Activated CD8-positive, alpha-beta T cell treated with anti-CD3 and anti-CD28 coated beads for 36 hours (primary cell): ENCODE data around the gene PRKCE. TPM values are rescaled to one million over a fixed set of nuclear protein-coding genes. Genes with fewer than 3 reads are reported as not detected.

Experiments used
- ATAC-seq: fragments of 200-7000 bp; cut with Tn5 transposase; one replicate; pipeline ENCODE4 v1.10.0; 2021; ENCODE audit warnings: mild to moderate bottlenecking, moderate library complexity
- CTCF ChIA-PET: fragments of 350-600 bp; sonication (Branson Sonifier 250); formaldehyde crosslinking; loops from one replicate; lab custom pipeline; 2021; ENCODE audit warnings: antibody characterized with exemption; lab: Charles Lee
- POLR2A ChIA-PET: fragments of 350-600 bp; sonication (Branson Sonifier 250); formaldehyde crosslinking; loops from one replicate; lab custom pipeline; 2021; ENCODE audit warnings: antibody characterized with exemption; lab: Charles Lee
- DNase-seq: peaks from one replicate; pipeline ENCODE4 v3.0.0-alpha.2; 2020
- H3K27ac Mint-ChIP-seq: one replicate; pipeline ENCODE4 v1.8.0; 2021; ENCODE audit warnings: mild to moderate bottlenecking, mixed read lengths
- H3K27me3 Mint-ChIP-seq: one replicate; pipeline ENCODE4 v1.8.0; 2021; ENCODE audit warnings: mixed read lengths
- H3K36me3 Mint-ChIP-seq: one replicate; pipeline ENCODE4 v1.8.0; 2021; ENCODE audit warnings: low read depth, mixed read lengths
- H3K4me1 Mint-ChIP-seq: one replicate; pipeline ENCODE4 v1.8.0; 2021; ENCODE audit warnings: low read depth, mixed read lengths
- H3K4me3 Mint-ChIP-seq: one replicate; pipeline ENCODE4 v1.8.0; 2021; ENCODE audit warnings: mild to moderate bottlenecking, moderate library complexity, mixed read lengths
- H3K9me3 Mint-ChIP-seq: one replicate; pipeline ENCODE4 v1.8.0; 2021; ENCODE audit warnings: mixed read lengths
- intact Hi-C: fragments of 100-400 bp; cut with micrococcal nuclease; formaldehyde crosslinking; loops from one replicate; pipeline ENCODE4 v1.10.0; 2022
- total RNA-seq, 2 experiments: library from RNA; stranded (reverse); gene quantifications; one replicate each; pipeline ENCODE4 v1.2.3, GENCODE V29; 2021
- TF ChIP-seq, protein P1 (sequence below): fragments of 200-600 bp; IDR thresholded peaks from one replicate; pipeline ENCODE4 v1.8.0; 2022; ENCODE audit warnings: antibody characterized with exemption, mild to moderate bottlenecking

PRKCE gene
- total RNA-seq, 2 experiments from 2014 or later: 11.5 to 11.9 TPM

DNA sequence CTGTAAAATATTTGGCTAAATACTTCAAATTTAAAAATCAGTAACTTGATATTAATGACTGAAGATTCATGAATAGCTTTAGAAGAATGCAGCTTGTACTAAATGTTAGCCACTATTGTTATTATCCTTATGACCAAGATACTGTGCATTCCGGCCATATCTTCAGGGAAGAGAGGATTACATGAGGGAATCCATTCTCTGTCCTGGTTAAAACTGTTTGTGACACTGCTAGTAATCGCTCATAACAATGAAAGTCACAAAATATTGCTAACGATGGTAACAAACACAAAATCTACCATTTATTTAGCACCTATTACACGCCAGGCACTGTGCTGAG is 217.7 kb downstream of the PRKCE start:
- TF ChIP-seq, protein P1, sequence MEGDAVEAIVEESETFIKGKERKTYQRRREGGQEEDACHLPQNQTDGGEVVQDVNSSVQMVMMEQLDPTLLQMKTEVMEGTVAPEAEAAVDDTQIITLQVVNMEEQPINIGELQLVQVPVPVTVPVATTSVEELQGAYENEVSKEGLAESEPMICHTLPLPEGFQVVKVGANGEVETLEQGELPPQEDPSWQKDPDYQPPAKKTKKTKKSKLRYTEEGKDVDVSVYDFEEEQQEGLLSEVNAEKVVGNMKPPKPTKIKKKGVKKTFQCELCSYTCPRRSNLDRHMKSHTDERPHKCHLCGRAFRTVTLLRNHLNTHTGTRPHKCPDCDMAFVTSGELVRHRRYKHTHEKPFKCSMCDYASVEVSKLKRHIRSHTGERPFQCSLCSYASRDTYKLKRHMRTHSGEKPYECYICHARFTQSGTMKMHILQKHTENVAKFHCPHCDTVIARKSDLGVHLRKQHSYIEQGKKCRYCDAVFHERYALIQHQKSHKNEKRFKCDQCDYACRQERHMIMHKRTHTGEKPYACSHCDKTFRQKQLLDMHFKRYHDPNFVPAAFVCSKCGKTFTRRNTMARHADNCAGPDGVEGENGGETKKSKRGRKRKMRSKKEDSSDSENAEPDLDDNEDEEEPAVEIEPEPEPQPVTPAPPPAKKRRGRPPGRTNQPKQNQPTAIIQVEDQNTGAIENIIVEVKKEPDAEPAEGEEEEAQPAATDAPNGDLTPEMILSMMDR: no peak
- ChIA-PET POLR2A (no interaction called here), CTCF (interaction anchor here (1.1 to 1.9 kb wide), 3 partner anchors 14 to 19 kb away, joined by 3 to 5 read pairs (median 3); no protein-coding TSS in a partner anchor)
- H3K27me3 Mint-ChIP-seq: no peaks in the 10 kb centered on the region
- H3K27ac Mint-ChIP-seq: no peak overlapping the region
- ATAC-seq (no peak), DNase-seq (no peak)
- H3K4me3 Mint-ChIP-seq: no peak overlapping the region
- intact Hi-C loops: no loop called here
- H3K9me3 Mint-ChIP-seq: no peaks in the 10 kb centered on the region
- no peaks in the 10 kb centered on the region for H3K36me3 Mint-ChIP-seq
- peaks cover 5% of the 10 kb centered on the region for H3K4me1 Mint-ChIP-seq

DNA sequence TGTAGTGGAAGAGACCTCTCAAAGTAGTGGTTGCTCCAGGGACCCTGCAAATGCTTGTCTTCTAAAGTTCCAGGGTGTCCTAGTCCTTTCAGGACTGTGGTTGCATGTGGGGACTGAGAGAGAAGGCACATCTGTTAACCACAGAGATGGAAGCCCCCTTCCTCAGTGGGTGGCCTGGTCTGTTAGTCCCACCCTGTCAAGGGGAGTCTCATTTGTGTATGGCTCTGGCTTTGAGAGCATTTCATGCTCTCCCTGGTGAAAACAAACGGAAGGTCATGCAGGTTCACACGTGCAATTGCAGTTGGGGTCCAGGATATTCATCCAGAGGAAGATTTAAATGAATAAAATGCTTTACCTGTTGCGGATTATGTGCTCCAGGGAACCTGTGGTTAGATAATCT is 219.6 kb downstream of the PRKCE start:
- Mint-ChIP-seq H3K27me3 (no peaks in the 10 kb centered on the region), H3K36me3 (peaks cover 3% of the 10 kb centered on the region), H3K4me1 (peaks cover 5% of the 10 kb centered on the region), H3K9me3 (peaks cover 3% of the 10 kb centered on the region), H3K27ac (no peak overlapping the region), H3K4me3 (no peak overlapping the region)
- DNase-seq (no peak), ATAC-seq (no peak)
- TF ChIP-seq, protein P1: no peak
- ChIA-PET CTCF (no interaction called here), POLR2A (no interaction called here)
- intact Hi-C loops: no loop called here

DNA sequence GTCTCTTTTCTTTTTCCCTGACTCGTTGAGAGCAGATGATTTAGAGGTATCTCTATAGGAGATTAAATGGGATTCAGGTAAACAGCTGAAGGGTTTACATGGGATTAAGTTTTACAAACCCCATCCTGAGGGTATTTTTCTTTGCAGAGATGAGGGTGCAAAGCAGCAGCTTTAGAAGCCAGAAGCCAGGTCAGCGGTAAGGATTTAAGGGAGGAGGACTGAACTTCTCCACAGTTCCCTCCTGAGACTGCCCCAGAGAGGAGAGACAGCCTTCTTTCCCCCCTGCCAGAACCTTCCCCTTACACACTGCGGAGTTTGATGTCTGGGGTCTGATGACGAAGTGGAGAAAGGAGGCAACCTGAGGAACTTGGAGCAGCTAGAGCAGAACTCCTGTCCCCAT is 220.1 kb downstream of the PRKCE start:
- Mint-ChIP-seq H3K4me3 (no peak overlapping the region), H3K27me3 (no peaks in the 10 kb centered on the region), H3K4me1 (peaks cover 5% of the 10 kb centered on the region), H3K9me3 (peaks cover 8% of the 10 kb centered on the region), H3K27ac (no peak overlapping the region), H3K36me3 (peaks cover 8% of the 10 kb centered on the region)
- intact Hi-C loops: no loop called here
- CTCF ChIA-PET: no interaction called here
- POLR2A ChIA-PET: no interaction called here
- TF ChIP-seq, protein P1: no peak
- DNase-seq (no peak), ATAC-seq (no peak)

DNA sequence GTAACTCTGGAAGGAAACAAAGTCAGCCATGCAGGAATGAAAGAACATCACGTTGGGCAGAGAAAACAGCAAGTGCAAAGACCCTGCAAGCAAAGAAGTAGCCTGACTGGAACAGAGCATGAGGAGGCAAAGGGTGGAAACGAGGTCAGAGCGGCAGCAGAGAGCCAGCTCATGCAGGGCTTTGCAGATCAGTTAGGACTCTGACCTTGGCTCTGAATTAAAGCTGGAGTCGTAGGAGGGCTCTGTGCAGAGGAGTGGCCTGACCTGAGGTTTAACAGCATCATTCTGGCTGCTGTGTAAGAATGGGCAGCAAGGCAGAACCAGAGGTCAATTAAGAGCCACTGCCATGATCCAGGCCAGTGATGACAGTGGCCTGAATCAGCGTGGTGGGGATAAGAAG is 220.7 kb downstream of the PRKCE start:
- no peak for ATAC-seq
- H3K27ac Mint-ChIP-seq: no peak overlapping the region
- POLR2A ChIA-PET: no interaction called here
- no peaks in the 10 kb centered on the region for H3K27me3 Mint-ChIP-seq
- no peak overlapping the region for H3K4me3 Mint-ChIP-seq
- no peak for DNase-seq
- H3K9me3 Mint-ChIP-seq: peaks cover 9% of the 10 kb centered on the region
- CTCF ChIA-PET: no interaction called here
- peaks cover 9% of the 10 kb centered on the region for H3K36me3 Mint-ChIP-seq
- TF ChIP-seq, protein P1: no peak
- intact Hi-C loops: no loop called here
- peaks cover 5% of the 10 kb centered on the region for H3K4me1 Mint-ChIP-seq

DNA sequence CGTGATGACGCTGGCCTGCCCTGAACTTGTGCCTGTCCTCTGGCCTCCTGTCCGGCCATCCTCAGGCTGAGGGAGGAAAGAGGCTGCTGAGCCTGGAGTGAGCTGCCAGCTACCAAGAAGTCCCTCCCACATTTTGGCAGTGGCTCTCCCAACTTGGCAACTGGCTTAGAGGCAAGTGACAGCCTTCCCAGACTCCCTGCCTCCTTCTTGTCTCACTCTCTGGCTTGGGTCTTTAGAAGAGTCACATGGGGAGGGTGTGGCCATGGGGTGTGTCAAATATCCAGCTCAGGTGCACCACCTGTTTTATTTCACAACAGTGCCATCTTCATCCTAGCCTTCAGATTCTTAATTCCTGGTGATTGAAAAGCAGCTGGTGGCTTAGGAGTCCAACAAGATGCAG is 222.9 kb downstream of the PRKCE start:
- ATAC-seq (no peak), DNase-seq (no peak)
- Mint-ChIP-seq H3K27me3 (no peaks in the 10 kb centered on the region), H3K27ac (no peak overlapping the region), H3K4me3 (no peak overlapping the region), H3K36me3 (peaks cover 14% of the 10 kb centered on the region), H3K4me1 (no peaks in the 10 kb centered on the region), H3K9me3 (peaks cover 11% of the 10 kb centered on the region)
- CTCF ChIA-PET: no interaction called here
- TF ChIP-seq, protein P1: no peak
- POLR2A ChIA-PET: interaction anchor here (0.7 kb wide), 1 partner anchor 22 kb away, joined by 4 read pairs; no protein-coding TSS in a partner anchor
- intact Hi-C loops: no loop called here
